Loucy (cell line): ENCODE data around the gene AGAP3.

Source experiments
- H2AFZ ChIP-seq: fragments of 200-600 bp; sonication (generic); 2 replicates; pipeline ENCODE4 v1.6.0; 2016; ENCODE audit warnings: antibody characterized with exemption, mild to moderate bottlenecking, low read length, moderate library complexity
- H3F3A ChIP-seq: fragments of 200-600 bp; 2 replicates; pipeline ENCODE4 v1.6.0; 2016; ENCODE audit warnings: antibody characterized with exemption, low read depth, mild to moderate bottlenecking
- H3K27me3 ChIP-seq: fragments of 200-600 bp; sonication (generic); 2 replicates; pipeline ENCODE4 v1.6.1; 2014; ENCODE audit warnings: low read length, mild to moderate bottlenecking; ENCODE audit not compliant: insufficient read depth, poor library complexity, severe bottlenecking
- H3K36me3 ChIP-seq: fragments of 200-600 bp; sonication (generic); 2 replicates; pipeline ENCODE4 v1.6.1; 2016; ENCODE audit warnings: low read length; ENCODE audit not compliant: insufficient read depth
- H3K4me1 ChIP-seq: fragments of 200-600 bp; sonication (generic); 2 replicates; pipeline ENCODE4 v1.5.1; 2014; ENCODE audit warnings: low read length, mild to moderate bottlenecking; ENCODE audit not compliant: insufficient read depth, poor library complexity, severe bottlenecking
- H3K4me2 ChIP-seq: fragments of 200-600 bp; sonication (generic); 2 replicates; pipeline ENCODE4 v1.6.0; 2014; ENCODE audit warnings: antibody characterized with exemption, low read length, low read depth, mild to moderate bottlenecking; ENCODE audit not compliant: poor library complexity, severe bottlenecking
- H3K4me3 ChIP-seq: fragments of 200-600 bp; sonication (generic); 2 replicates; pipeline ENCODE4 v1.5.1; 2014; ENCODE audit warnings: low read length, mild to moderate bottlenecking, mixed read lengths; ENCODE audit not compliant: poor library complexity, severe bottlenecking
- H3K79me2 ChIP-seq: fragments of 200-600 bp; sonication (generic); 2 replicates; pipeline ENCODE4 v1.6.1; 2014; ENCODE audit warnings: low read length; ENCODE audit not compliant: insufficient read depth
- H3K9ac ChIP-seq: fragments of 200-600 bp; sonication (generic); 2 replicates; pipeline ENCODE4 v1.6.0; 2014; ENCODE audit warnings: mild to moderate bottlenecking, low read depth, low read length, moderate library complexity; ENCODE audit not compliant: poor library complexity, severe bottlenecking
- H3K9me2 ChIP-seq: fragments of 200-600 bp; sonication (generic); replicated peaks from 2 replicates; pipeline ENCODE4 v1.6.1; 2016; ENCODE audit warnings: low read depth, low read length, mixed read lengths
- H3K9me3 ChIP-seq: fragments of 200-600 bp; sonication (generic); 2 replicates; pipeline ENCODE4 v1.6.1; 2014; ENCODE audit warnings: mild to moderate bottlenecking, antibody characterized with exemption, low read length, low read depth; ENCODE audit not compliant: insufficient read depth
- H4K20me1 ChIP-seq: fragments of 200-600 bp; sonication (generic); 2 replicates; pipeline ENCODE4 v1.6.0; 2014; ENCODE audit warnings: antibody characterized with exemption, low read length, mild to moderate bottlenecking; ENCODE audit not compliant: insufficient read depth, poor library complexity, severe bottlenecking
- EZH2phosphoT487 ChIP-seq: fragments of 200-600 bp; IDR thresholded peaks from 2 replicates; pipeline ENCODE4 v1.6.1; 2018; ENCODE audit warnings: antibody characterized with exemption, mild to moderate bottlenecking, moderate library complexity, borderline replicate concordance
- TF ChIP-seq, protein P1 (sequence below): fragments of 200-600 bp; sonication (generic); conservative IDR thresholded peaks from 2 replicates; pipeline ENCODE4 v1.5.1; 2014; ENCODE audit warnings: mild to moderate bottlenecking, antibody characterized with exemption, low read length

The AGAP3 gene

DNA sequence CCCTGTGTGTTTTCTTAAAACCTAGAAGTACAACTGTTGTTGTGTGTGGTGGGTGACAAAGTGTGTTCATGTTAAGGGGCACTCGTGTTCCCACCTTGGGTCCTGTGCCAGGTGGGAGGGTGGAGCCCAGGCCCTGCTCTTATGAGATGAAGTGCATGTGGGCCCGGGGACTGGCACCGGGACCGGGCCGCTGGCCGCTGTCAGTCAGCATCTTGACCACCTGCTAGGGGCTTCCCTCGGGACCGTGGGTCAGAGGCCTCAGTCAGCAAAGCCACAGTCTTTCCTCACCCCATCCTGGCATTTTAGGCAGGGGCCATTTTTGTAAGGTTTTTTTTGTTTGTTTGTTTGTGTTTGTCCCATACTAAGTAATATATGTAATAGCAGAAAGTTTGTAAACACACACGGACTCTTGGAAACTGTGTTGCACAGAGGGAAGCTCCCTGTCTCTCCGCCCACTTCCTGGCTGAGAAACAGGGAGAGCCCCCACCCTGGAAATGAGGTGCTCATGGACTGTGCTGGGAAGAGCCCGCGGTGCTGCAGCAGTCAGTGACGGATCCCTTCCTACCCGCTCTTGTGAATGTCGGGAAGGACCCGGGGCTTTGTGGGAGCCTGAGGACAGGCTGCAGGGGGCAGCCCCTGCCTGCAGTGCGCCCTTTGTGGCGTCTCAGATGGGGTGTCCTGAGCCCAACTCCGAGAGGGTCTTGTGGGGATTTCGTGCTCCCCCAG is 13.4 kb downstream of the AGAP3 start:
- Histone ChIP-seq H3K4me1 (no peaks in the 10 kb centered on the region), H3K9me2 (no peaks in the 10 kb centered on the region), H3K4me3 (no peak overlapping the region), H3K9ac (no peak overlapping the region), H3K79me2 (peaks cover 41% of the 10 kb centered on the region; the same call in 1 of the 2 replicates), H3K27me3 (no peaks in the 10 kb centered on the region), H3K36me3 (peaks cover 3% of the 10 kb centered on the region; the same call in 1 of the 2 replicates), H3K4me2 (no peak overlapping the region), H4K20me1 (peaks cover 15% of the 10 kb centered on the region), H2AFZ (no peak overlapping the region), H3K9me3 (no peaks in the 10 kb centered on the region), H3F3A (no peaks in the 10 kb centered on the region)
- no peak for TF ChIP-seq EZH2phosphoT487
- TF ChIP-seq, protein P1, sequence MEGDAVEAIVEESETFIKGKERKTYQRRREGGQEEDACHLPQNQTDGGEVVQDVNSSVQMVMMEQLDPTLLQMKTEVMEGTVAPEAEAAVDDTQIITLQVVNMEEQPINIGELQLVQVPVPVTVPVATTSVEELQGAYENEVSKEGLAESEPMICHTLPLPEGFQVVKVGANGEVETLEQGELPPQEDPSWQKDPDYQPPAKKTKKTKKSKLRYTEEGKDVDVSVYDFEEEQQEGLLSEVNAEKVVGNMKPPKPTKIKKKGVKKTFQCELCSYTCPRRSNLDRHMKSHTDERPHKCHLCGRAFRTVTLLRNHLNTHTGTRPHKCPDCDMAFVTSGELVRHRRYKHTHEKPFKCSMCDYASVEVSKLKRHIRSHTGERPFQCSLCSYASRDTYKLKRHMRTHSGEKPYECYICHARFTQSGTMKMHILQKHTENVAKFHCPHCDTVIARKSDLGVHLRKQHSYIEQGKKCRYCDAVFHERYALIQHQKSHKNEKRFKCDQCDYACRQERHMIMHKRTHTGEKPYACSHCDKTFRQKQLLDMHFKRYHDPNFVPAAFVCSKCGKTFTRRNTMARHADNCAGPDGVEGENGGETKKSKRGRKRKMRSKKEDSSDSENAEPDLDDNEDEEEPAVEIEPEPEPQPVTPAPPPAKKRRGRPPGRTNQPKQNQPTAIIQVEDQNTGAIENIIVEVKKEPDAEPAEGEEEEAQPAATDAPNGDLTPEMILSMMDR: no peak

DNA sequence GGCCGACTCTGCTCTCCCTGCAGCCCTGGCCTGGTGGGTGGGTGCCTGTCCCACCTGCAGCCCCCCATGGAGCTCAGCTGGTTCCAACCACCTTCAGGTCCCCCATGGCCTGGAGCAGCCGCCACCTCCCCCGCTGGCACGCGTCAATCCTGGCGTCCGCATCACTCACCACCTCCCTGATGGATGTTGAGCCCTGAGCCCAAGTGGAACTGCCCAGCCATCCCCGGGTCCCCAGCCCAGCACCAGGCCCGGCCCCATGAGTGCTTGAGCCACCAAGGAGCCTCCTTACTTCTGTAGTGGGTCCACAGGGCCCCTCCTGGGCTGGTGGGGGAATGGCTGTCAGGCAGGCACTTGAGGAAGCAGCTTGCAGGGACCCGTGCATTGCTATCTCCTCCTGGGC is 14.6 kb downstream of the AGAP3 start:
- H3K9me2 ChIP-seq: no peaks in the 10 kb centered on the region
- H3K4me2 ChIP-seq: no peak overlapping the region
- H3K9ac ChIP-seq: no peak overlapping the region
- no peaks in the 10 kb centered on the region for H3K9me3 ChIP-seq
- peaks cover 8% of the 10 kb centered on the region; the same call in 1 of the 2 replicates for H3K36me3 ChIP-seq
- no peaks in the 10 kb centered on the region for H3K27me3 ChIP-seq
- no peak overlapping the region for H3K4me3 ChIP-seq
- H2AFZ ChIP-seq: no peak overlapping the region
- no peaks in the 10 kb centered on the region for H3F3A ChIP-seq
- peaks cover 2% of the 10 kb centered on the region for H4K20me1 ChIP-seq
- H3K4me1 ChIP-seq: no peaks in the 10 kb centered on the region
- TF ChIP-seq EZH2phosphoT487: no peak
- TF ChIP-seq, protein P1: no peak
- H3K79me2 ChIP-seq: peaks cover 28% of the 10 kb centered on the region; the same call in 1 of the 2 replicates

DNA sequence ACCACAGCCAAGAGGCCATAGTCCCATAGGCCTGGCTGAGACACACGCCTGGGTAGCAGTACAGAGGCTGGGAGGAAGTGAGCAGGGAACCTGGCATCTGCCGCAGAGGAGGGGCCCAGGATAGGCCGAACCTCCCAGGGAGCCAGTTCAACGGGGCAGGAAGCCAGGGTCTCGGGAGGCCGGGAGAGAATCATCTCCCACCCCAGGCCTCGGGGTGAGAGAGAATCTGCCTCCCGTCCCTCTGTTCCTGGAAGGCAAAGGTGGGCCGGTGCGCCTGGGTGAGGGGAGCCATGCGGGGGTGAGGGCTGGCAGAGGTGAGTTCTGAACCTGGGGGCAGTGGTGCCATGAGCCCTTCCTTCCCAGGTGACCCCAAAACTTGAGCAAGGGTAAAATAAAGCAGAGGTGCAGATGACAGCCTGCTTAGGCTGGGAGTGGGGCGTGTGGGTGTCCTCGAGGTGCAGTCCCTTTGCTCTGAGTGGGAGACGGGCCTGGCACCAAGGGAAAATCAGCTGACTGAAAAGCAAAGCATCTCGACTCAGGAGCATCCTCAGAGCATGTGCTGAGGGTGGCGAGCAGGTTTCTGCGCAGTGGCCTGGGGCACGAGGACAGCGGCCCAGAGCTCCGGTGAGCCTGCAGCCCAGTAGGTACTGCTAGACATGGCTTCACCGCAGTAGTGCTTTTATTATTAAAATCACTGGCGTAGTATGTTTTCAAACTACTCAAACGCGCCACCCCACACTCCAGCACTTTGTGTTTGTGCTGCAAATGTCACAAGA is 15.5 kb downstream of the AGAP3 start:
- Histone ChIP-seq H3K4me2 (no peak overlapping the region), H3K27me3 (no peaks in the 10 kb centered on the region), H3K36me3 (peaks cover 8% of the 10 kb centered on the region; the same call in 1 of the 2 replicates), H3K9me3 (no peaks in the 10 kb centered on the region), H3K4me1 (no peaks in the 10 kb centered on the region), H3F3A (no peaks in the 10 kb centered on the region), H4K20me1 (no peaks in the 10 kb centered on the region), H3K9me2 (no peaks in the 10 kb centered on the region), H3K4me3 (no peak overlapping the region), H2AFZ (no peak overlapping the region), H3K79me2 (peaks cover 25% of the 10 kb centered on the region; the same call in 1 of the 2 replicates), H3K9ac (no peak overlapping the region)
- TF ChIP-seq EZH2phosphoT487: no peak
- TF ChIP-seq, protein P1: no peak
